Measurements from ENCODE around the gene EDARADD.

DNA sequence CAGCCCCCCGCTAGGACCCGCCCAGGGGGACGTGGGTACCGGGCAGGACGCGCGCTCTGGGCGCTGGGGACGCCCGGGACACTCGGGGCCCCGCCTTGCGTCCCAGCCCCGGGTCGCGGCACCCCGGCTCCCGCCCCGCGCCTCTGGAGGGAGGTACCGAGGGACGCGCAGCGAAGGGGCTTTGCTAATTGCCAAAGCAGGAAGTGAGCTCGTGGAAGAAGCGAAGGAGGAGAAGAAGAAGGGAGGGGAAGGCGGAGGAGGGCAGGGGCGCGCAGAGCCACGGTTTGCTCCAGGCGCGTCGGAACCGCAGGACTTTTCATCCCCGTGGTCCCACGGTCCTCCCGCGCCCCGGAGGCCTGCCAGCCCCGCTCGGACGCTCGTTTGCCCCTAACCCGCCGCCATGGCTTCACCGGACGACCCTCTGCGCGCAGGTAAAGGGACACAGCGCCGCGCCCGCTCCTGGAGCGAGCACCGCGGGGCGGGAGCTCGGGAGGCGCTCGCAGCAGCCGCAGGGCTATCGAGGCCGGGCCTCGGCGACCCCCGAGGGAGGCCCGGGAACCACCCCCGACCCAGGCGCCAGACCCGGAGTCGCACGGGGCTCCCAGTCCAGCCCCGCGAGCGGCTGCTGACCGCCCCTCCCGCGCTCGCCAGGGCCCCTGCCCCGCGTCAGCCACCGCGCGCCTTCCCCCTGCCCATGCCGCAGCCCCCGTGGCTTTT lies 1.3 kb downstream of the EDARADD start:
- TF ChIP-seq CTCF (IDR thresholded peaks at IDR 0.05; ENCODE audit: low read depth, low read length) (no peak), EZH2phosphoT487 (IDR thresholded peaks at IDR 0.05; ENCODE audit: low read depth) (no peak)

Measured in OCI-LY3 (cell line).